Stomach (tissue), 19 donors: Measurements from ENCODE around the gene P3R3URF. TPM values are rescaled to one million over a fixed set of nuclear protein-coding genes. Genes with fewer than 3 reads are reported as not detected.
"Not testable (repeated sequence)": the region's sequence is repeated elsewhere in the genome, so short reads cannot be mapped to it uniquely, and the experiment has no call there.

Source experiments
- DNase-seq, 2 donors: peaks; one replicate each; pipeline versions ENCODE4 v3.0.0 to v3.0.0-alpha.2; 2013 to 2019
- H3K27ac ChIP-seq, 5 donors: fragments of 200-600 bp in 4 of 5; sonication (generic) in 4 of 5; one replicate each; pipeline ENCODE4 v1.5.1; 2013 to 2019; ENCODE audit warnings: mild to moderate bottlenecking in 1 of 5, moderate library complexity in 1 of 5
- H3K27me3 ChIP-seq, 3 donors: fragments of 200-600 bp; sonication (generic); one replicate each; pipeline ENCODE4 v1.5.1; 2017 to 2019; ENCODE audit warnings: mixed run types in 1 of 3
- H3K36me3 ChIP-seq, 4 donors: fragments of 200-600 bp; sonication (generic); 1 replicate in 3 of 4; 2 replicates in 1 of 4; pipeline ENCODE4 v1.5.1; 2016 to 2019
- H3K4me1 ChIP-seq, 4 donors: fragments of 200-600 bp; sonication (generic); one replicate each; pipeline ENCODE4 v1.5.1; 2016 to 2019
- H3K4me3 ChIP-seq, 4 donors: fragments of 200-600 bp; sonication (generic) in 3 of 4; one replicate each; pipeline ENCODE4 v1.5.1; 2016 to 2019; ENCODE audit warnings: mild to moderate bottlenecking in 1 of 4
- H3K9me3 ChIP-seq, 4 donors: fragments of 200-600 bp; sonication (generic); one replicate each; pipeline ENCODE4 v1.5.1; 2016 to 2019
- CTCF ChIP-seq, 7 experiments: fragments of 450-650 bp in 4 of 7; fragments of 200-600 bp in 3 of 7; sonication (generic) in 3 of 7; IDR thresholded peaks; one replicate each; pipeline ENCODE4 v1.5.1; 2016 to 2019; ENCODE audit warnings: antibody characterized with exemption in 7 of 7, control low read depth in 2 of 7, mild to moderate bottlenecking in 1 of 7
- EP300 ChIP-seq: sonication (generic); formaldehyde crosslinking; IDR thresholded peaks from one replicate; pipeline ENCODE4 v1.6.1; 2017; ENCODE audit warnings: antibody characterized with exemption
- POLR2A ChIP-seq, 4 donors: fragments of 450-650 bp; IDR thresholded peaks; one replicate each; pipeline ENCODE4 v1.6.1; 2016; ENCODE audit warnings: antibody characterized with exemption in 4 of 4, control low read depth in 2 of 4, mild to moderate bottlenecking in 1 of 4, moderate library complexity in 1 of 4
- POLR2AphosphoS5 ChIP-seq, 3 donors: sonication (generic); formaldehyde crosslinking; IDR thresholded peaks; one replicate each; pipeline ENCODE4 v1.6.1; 2016; ENCODE audit warnings: antibody characterized with exemption in 3 of 3
- WGBS, 5 donors: extraction: QIAGEN DNeasy Blood & Tissue Kit in 3 of 5; methylation state at CpG; one replicate each; pipeline versions ENCODE4 v1.1.5 to v1.1.7; 2013 to 2018; 5-methylcytosine and 5-hydroxymethylcytosine counted together
- intact Hi-C: fragments of 100-400 bp; cut with DNase I; formaldehyde crosslinking; loops from one replicate; pipeline ENCODE4 v1.15.1; 2023; ENCODE audit warnings: low total_unique reads
- long read RNA-seq, 10 donors: transcript quantifications; one replicate each; lab custom pipeline, GENCODE V29; 2026
- polyA plus RNA-seq, 3 donors: library from polyadenylated mRNA; stranded (reverse); fragments of 200-250 nt; gene quantifications; one replicate each; pipeline ENCODE4 v1.2.3, GENCODE V29; 2013
- total RNA-seq, 5 donors: library from RNA; depleted of rRNA; stranded (reverse); fragments of >200 nt; gene quantifications; one replicate each; pipeline versions ENCODE4 v1.1.0 to v1.2.3, GENCODE V29; 2014 to 2016
- donor health status: healthy with polysubstance abuse.
- donor health status: Bipolar disorder and iron deficiency.
- donor health status: healthy.

The P3R3URF gene
- total RNA-seq (not detected), polyA plus RNA-seq (not detected)
- long read RNA-seq, donor 1 = 0 reads
- long read RNA-seq, donor 2 = 0 reads
- long read RNA-seq, donor 3 = 0 reads
- long read RNA-seq, donor 4 = 0 reads
- long read RNA-seq, donor 5 = 0 reads
- long read RNA-seq, donor 6 = 0 reads
- long read RNA-seq, donor 7 = 0 reads
- long read RNA-seq, donor 8 = 0 reads
- long read RNA-seq, donor 9 = 0 reads
- long read RNA-seq, donor 10 = 0 reads

- H3K36me3 ChIP-seq = no peaks in the 10 kb centered on the region
- DNase-seq = no peak
- TF ChIP-seq EP300 = no peak
- TF ChIP-seq CTCF (IDR thresholded peaks at IDR 0.05) = no peak
- TF ChIP-seq POLR2AphosphoS5 (IDR thresholded peaks at IDR 0.05) = no peak
- TF ChIP-seq POLR2A (IDR thresholded peaks at IDR 0.05) = no peak
- no peaks in the 10 kb centered on the region for H3K9me3 ChIP-seq
- 84 to 93% (median 89%) methylated on average over 13 of the region's 13 CpGs for WGBS, 5 donors
- no peaks in the 10 kb centered on the region for H3K27me3 ChIP-seq
- peaks cover 29 to 66% (median 46%) of the 10 kb centered on the region in 4 donors for H3K4me1 ChIP-seq
- H3K4me3 ChIP-seq = no peak within 1 kb of the TSS
- intact Hi-C loops = loop anchor here (5.0 kb wide), 1 partner anchor 139 kb away; no protein-coding TSS in a partner anchor
- H3K27ac ChIP-seq = peak within 1 kb of the TSS in 4 of 5 donors; percentile 74 to 83 (median 78)
Observed at GRCh38 chr1:46176211-46176865, at the start of gene P3R3URF. P3R3URF (minus strand) TSS chr1:46176488; CDS start chr1:46176471, 17 bp downstream.

DNA sequence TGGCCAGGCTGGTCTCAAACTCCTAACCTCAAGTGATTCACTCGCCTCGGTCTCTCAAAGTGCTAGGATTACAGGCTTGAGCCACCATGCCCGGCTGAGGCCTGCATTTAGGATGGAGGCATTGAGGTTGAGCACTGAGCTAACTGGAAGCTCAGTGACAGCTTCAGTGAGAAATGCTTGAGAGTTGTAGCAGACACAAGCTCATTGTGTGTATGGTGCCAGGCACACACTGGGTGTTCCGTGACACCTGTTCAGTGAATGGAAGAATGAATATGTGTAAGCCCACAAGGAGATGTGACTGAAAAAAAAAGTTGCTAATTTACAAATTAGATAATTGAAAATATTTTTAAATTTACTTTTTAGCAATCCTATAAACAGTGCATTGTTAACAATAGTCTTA, 48.7 kb upstream of the P3R3URF start:
- no peak overlapping the region for H3K27ac ChIP-seq
- H3K36me3 ChIP-seq = peaks cover 0 to 4% (median 2%) of the 10 kb centered on the region in 4 donors
- intact Hi-C loops = no loop called here
- H3K9me3 ChIP-seq = no peaks in the 10 kb centered on the region
- H3K4me1 ChIP-seq = peaks cover 0 to 10% (median 5%) of the 10 kb centered on the region in 4 donors
- DNase-seq = no peak
- WGBS, 5 donors = 83 to 91% (median 88%) methylated on average over 3 to 4 of the region's 4 CpGs
- no peaks in the 10 kb centered on the region for H3K27me3 ChIP-seq
- H3K4me3 ChIP-seq = no peak overlapping the region
- TF ChIP-seq POLR2A (IDR thresholded peaks at IDR 0.05) (no peak), CTCF (IDR thresholded peaks at IDR 0.05) (no peak), POLR2AphosphoS5 (IDR thresholded peaks at IDR 0.05) (no peak), EP300 (no peak)

GRCh38 chr1:46223472-46223943, 47.2 kb upstream of the P3R3URF start:
- 9 to 17% (median 13%) methylated on average over 6 of the region's 6 CpGs for WGBS, 5 donors
- Histone ChIP-seq H3K27me3 (no peaks in the 10 kb centered on the region), H3K4me3 (no peak overlapping the region), H3K36me3 (peaks cover 0 to 10% (median 3%) of the 10 kb centered on the region in 4 donors), H3K4me1 (peaks cover 0 to 10% (median 5%) of the 10 kb centered on the region in 4 donors), H3K9me3 (no peaks in the 10 kb centered on the region), H3K27ac (no peak overlapping the region)
- intact Hi-C loops = no loop called here
- DNase-seq = peak; percentile 83 to 93
- TF ChIP-seq EP300 (no peak), POLR2AphosphoS5 (IDR thresholded peaks at IDR 0.05) (no peak), POLR2A (IDR thresholded peaks at IDR 0.05) (no peak), CTCF (IDR thresholded peaks at IDR 0.05) (peak in 5 of 7 experiments; percentile 82 to 94 (median 91))

DNA sequence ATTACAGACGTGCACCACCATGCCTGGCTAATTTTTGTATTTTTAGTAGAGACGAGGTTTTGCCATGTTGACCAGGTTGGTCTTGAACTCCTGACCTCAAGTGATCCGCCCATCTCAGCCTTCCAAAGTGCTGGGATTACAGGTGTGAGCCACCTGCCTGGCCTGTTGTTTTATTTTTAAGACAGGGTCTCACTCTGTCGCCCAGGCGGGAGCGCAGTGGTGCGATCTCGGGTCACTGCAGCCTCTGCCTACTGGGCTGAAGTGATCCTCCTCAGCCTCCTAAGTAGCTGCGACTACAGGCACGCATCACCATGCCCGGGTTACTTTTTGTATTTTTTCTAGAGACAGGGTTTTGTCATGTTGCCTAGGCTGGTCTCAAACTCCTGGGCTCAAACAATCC, 46.8 kb upstream of the P3R3URF start:
- intact Hi-C loops = not testable (repeated sequence)
- 74 to 76% (median 76%) methylated on average over 11 of the region's 11 CpGs for WGBS, 5 donors

More for the DNA sequence above, 46.8 kb upstream of the P3R3URF start:
- not testable (repeated sequence) for DNase-seq, H3K27ac ChIP-seq, H3K9me3 ChIP-seq, H3K4me3 ChIP-seq, H3K4me1 ChIP-seq, H3K27me3 ChIP-seq
- peaks cover 0 to 10% (median 3%) of the 10 kb centered on the region in 4 donors for H3K36me3 ChIP-seq
